GM21367 (cell line): ENCODE results near the gene ELFN1.

Source experiments
- ATAC-seq: cut with Tn5 transposase; IDR thresholded peaks from one replicate; pipeline ENCODE4 v1.9.1; 2021; ENCODE audit not compliant: unreplicated experiment

Gene ELFN1

DNA sequence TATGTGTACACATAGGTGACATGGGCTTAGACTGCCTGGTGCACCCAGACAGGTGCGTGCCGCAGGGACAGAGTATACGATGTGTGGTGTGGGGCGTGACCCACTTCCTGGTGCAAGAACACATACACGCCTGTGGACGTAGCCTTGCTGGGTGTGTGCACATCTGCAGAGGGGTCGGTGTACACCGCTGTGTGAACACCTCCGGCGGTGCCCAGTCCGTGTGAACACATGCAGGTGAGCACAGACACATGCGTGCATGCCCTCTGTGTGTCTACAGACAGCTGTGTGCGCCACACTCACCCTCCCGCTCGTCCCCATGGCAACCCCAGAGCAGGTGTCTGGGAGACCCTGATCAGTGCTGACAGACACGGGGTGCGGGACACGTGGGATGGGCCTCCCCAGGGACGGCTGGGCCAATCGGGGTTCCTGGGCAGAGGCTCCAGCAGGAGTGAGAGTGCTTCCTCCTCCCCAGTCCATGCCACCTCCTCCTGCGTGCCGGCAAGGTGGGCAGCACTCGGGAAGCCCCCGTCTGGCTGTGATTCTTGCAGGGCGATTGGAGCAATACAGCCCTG is 23.4 kb downstream of the ELFN1 start:
- no peak for ATAC-seq

DNA sequence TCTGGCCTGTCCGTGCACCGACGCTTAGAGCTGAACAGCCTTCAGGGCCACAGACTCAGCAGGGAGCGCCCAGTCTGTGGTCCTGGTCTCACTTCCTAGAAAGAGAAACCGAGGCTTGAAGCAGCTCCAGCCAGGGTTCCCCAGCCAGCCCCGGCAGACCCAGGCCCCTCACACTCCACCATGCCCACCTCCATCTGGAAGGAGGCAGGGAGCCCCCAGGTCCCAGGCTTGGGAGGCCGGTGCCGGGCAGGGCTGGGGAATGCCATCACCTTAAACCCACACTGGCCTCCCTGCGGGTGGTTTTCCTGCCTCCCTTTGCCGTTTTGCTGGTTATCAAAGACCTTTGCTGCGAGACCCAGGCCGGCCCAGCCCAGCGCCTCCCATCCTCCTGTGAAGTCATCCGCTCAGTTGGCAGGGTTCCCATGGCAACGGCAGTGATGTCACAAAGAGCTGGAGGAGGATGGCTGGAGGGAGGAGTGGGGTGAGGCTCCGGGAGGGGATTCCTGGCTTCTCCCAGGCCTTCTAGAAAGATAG is 24.0 kb downstream of the ELFN1 start:
- ATAC-seq, result no peak

DNA sequence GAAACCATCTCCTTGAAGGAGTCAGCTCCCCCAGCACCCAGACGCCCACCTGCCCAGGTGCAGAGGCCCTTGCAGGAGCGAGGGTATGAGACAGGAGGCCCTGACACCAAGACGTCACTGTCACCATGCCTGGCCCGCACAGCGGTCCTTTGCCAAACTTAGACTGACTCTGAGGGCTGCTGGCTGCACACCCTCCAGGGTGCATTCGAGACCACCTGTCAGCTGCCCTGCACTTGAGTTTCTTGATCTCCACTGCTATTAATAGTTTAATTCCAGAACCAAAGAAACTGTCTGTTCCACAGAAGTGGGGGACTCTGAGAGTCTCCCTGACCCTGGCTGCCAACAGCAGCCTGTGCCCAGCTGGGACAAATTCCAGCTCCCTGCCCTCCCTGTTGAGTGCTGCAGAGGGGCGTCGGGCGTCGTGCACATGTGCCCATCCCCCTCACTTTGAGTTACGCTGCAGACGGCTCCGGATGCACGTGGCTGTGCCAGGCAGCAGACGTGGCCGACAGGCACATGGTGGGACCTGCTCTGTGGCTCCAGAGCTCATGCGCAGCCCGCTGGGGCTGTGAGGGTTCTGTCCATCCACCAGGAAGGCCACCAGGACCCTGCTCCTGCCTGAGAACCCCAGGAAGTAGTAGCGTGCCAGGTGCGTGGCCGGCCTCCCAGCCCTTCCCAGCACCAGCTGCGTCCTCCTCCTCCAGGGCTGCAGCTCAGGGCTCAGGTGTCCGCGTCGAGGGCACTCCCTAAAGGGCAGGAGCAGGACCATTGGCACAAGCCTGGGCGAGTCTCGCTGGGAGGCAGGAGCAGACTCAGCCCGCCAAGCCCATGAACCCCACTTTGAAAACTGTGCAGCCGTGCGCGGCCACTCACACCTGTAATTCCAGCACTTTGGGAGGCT is 24.8 kb downstream of the ELFN1 start:
- ATAC-seq, result no peak

DNA sequence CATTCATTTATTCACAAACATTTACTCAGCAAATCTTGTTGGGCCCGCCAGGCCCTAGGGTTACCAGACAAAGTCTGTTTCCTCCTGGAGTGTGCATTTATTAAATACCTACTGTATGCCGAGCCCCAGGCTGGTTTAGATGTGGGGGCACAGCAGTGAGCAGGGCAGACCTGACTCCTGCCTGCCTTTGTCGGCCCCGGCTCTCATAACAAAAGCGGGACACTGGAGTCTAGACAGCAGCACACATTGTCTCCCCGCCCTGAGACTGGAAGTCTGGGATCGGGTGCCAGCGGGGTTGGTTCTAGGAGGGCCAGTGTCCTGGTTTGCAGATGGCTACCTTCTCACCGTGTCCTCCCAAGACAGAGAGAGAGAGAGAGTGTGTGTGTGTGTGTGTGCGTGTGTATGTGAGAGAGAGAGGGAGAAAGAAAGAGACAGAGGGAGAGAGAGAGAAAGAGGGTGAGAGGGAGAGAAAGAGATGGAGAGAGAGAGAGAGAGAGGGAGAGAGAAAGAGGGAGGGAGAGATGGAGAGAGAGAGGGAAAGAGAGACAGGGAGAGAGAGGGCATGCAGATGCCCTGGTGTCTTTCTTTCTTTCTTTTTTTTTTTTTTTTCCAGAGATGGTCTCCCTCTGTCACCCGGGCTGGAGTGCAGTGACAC is 25.9 kb downstream of the ELFN1 start:
- ATAC-seq, result no peak

DNA sequence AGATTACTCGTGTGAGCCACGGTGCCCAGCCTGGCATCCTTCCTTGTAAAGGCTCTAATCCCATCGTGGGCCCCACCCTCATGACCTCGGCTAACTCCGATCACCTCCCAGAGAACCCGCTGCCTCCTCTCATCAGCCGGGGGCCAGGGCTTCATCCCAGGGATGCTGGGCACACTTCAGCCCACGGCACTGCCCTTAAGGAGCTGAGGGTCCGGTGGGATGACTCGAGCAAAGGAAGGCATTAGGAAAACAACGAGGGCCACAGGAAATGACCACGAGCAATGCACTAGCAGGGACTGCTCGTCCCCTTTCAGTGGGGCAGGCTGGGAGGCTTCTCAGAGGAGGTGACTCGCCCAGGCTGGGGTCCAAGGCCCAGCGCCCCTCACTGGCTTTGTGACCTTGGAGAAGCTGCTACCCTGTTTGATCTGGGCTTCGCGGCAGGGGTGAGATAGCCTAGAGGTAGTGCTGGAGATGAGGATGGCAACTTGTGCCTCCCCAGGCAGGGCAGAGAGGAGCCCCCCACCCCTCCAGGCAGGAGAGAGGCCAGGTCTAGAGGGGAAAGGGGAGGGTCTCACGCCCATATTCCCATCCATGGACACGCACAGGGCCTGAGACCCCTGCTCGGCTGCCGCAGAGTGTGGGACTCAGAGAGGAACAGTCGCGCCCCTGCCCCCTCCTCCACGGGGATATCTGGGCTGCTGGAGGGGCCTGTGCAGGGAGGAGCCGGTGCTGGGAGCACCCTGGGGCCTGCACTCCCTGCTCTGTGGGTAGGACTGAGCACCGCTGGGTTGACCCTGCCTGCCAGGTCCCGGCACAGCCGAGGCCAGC is 26.8 kb downstream of the ELFN1 start:
- no peak for ATAC-seq

DNA sequence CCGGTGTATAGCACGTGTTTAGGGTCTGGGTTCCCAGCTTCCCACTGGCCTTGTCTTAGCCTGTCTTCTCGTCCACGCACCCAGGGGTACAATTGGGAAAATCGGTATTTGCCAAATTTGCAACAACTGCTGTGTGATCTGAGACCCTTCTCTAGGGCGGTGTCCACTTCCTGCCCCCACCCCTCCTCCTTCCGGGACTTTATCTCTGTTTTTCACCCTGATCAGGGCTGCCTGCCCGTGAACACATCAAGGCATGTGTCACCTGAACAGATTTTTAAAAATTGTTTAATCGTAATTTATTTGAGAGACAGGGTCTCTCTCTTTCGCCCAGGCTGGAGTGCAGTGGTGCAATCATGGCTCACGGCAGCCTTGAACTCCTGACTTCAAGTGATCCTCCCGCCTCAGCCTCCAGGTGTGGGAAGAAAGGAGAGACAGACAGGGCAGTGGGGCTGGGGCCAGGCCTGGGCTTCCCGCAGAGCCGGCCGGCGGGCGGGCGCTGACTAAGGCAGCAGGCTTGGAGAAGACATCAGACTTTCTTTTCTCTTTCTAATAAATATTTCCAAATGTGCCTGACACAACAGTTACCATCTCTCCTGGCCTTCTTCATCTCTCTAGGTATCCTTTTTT is 27.5 kb downstream of the ELFN1 start:
- ATAC-seq, result no peak

DNA sequence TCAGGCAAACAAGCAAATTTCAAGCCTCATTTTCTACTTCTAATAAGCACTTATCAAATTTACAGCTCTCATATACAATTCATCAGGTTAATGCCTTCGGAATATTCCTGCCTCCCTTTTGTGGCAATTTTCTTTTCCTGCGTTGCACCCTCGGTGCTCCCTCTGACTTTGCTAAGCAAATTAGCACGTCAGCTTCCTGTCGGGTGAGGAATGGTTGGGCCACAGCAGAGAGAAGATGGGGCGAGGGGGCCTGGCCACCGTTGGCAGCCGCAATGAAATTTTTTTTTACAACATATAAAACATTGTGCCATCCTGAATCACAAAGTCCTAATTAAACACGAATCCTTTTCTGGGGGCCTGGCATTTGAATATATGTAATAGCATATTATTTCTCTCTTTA is 28.1 kb downstream of the ELFN1 start:
- ATAC-seq, result no peak

DNA sequence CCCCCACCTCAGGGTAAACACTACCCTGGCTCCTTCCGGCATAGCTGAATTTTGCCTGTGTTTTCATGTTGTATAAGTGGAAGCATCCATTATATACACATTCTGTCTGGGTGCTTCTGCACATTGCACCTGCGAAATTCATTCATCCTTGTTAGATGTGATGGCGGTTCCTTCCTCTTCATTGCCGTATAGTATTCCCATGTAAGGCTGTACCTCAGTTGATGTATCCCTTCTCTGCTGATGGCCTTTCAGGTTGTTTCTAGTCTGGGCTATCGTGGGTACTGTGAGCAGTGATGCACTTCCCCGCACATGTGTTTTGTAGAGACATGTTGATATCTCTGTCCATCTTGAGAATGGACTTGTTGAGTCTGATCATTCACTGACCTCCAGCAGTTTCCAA is 28.9 kb downstream of the ELFN1 start:
- no peak for ATAC-seq

DNA sequence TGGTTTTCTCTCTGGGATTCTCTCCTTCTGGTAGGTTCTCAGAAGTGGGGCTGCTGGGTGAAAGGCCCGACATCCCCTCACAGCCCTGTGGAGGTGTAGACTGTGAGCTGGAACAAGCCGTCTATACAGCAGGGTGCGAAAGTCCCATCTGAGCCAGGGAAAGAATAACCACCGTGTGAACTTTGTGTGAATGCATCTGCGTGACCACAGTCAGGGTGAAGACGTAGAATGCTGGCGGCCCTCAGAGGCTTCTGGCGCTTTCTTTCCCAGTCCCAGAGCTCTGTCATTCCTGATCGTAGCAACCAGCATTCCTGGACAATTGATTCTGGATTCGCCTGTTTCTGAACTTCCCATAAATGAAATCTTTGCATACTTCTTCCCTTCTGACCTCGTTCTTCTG is 30.0 kb downstream of the ELFN1 start:
- no peak for ATAC-seq

DNA sequence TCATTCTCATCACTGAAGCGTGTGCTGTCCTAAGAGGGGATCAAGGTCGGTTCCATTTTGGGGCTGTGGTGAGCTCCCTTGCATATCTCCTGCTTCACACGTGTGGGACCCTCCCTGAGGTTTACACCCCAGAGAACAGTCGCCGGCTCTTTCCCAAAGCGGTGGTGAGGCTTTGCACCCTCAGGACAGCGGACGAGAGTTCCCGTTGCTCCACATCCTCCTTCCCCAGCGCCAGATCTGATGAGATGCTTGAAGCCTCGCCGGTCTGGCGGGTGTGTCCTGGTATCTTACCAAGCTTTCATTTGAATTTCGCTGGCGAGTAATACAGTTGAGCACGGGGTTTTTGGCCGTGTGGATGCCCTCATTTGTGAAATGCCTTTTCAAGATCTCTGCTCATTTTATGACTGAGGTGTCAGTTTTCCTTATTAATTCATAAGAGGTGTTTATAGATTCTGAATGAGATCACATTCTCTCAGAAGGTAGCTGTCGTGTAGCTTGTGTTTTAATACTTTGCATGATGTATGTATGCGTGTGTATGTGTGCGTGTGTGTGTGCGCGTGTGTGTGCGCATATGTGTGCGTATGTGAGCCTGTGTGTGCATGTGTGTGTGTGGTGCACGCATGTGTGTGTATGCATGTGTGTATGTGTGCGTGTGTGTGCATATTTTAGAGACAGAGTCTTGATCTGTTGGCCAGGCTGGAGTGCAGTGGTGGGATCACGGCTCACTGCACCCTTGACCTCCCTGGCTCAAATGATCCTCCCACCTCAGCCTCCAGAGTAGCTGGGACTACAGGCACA is 30.7 kb downstream of the ELFN1 start:
- ATAC-seq, result no peak

DNA sequence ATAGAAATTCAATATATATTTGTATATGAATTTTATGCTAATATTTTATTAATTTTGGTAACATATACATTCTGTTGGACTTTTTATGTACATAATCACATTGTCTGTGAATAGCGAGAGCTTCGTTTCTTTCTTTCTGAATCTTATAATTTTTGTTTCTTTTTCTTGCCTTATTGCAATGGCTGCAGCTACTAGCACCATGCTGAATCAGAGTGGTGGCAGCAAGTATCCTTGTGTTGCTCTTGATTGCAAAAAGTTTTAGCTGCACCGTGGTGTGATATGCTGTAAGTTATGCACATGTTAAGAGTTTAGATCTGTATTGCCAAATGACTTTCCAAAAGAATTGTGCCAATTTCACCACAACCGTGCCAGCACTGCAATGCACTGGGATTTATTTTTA is 32.6 kb downstream of the ELFN1 start:
- ATAC-seq, result no peak

DNA sequence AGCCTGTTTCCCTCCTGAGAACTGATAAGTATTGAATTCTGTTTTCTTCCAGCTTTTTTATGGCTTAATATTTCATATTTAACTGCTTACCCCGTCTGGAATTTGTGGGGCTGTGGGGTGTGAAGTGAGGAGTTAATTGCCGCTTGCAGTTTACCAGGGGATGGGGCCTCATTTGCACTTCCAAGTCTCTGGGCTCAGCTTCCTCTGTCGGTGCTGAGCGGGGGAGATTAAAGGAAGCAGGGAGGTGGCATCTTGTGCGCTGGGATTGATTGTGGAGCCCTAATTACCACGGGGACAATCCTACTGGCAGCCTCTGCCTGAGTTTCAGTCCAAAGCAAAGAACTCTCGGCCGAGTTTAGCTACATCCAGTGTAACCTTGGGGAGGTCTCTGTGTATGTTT is 33.4 kb downstream of the ELFN1 start:
- ATAC-seq, result no peak

DNA sequence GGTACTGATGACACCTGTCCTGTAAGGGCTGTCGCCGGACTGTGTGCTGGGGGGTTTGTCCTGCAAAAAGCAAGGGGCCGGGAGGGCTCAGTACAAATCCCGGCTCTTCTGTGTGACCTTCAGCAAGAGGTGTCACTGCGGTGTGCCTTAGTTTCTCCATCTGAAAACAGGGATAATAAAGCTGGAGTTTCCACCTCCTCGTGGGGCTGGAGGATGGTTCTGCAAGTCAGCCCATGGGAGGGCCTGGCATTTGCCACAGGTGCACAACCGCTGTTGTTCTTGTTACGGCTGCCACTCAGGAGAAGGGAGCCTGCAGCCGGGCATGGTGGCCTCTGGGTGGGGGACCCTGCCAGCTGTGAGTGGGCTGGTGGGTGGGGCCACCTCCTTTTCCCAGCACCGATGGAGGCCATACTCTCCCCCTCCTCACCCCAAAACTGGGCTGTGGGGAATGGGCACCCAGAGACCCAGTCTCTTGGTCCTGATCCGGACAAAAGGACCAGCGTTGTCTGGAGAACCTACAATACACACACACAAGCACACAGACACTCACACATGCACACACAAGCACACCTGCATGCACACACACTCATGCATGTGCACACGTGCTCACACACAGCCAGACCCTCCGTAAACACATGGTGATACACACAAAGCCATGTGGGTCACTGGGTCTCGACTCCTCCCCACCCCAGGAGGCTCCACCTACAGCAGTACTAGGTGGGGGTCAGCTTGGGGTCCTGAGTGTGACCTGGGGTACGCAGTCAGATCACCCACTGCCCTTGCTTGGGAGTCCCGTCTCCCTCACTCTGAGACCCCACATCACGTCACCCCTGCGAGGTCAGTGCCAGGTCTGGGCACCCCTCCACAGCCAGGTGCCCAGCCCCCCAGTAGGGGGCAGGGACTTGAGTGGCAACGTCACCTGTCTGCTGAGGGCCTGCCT is 34.1 kb downstream of the ELFN1 start:
- no peak for ATAC-seq

DNA sequence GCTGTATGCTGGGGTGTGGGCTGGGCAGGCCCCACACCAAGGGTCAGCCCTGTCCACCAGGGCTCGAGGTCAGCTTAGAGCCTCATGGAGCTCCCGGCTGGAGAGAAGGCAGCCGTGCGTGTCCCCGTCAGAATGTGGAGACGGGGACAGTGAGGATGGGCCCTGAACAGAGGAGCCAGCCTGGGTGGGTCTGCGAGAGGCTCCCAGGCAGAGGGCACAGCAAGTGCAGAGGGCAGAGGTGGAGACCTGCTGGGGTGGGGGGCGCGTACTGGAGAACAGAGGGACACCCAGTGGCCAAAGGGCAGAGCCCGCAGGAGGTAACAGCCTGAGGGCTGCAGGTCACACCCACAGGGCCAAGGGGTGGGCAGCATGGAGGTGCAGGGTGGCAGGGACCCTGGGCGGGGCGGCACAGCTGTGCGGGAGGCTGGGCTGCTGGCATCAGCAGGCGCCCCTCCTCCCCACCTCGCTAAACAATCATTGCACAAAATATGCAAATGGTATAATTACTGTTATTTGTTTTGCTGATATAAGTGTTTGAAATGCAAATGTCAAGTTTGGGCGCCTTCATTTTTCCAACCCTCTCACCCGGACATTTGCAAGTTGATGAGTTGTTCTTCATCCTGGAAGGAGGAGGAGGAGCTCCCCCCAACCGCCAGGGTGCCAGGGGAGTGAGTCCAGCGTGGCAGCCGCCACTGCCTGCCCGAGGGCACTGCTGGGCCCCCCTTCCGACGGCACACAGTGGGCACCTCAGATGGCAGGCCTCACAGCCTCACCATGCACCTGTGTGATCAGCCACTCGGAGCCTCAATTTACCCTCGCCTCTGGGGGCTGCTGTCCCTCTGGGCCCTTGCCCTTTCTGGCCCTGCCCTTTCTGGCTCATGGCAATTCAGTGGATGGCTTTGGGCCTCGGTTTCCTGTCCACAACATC is 35.0 kb downstream of the ELFN1 start:
- no peak for ATAC-seq

DNA sequence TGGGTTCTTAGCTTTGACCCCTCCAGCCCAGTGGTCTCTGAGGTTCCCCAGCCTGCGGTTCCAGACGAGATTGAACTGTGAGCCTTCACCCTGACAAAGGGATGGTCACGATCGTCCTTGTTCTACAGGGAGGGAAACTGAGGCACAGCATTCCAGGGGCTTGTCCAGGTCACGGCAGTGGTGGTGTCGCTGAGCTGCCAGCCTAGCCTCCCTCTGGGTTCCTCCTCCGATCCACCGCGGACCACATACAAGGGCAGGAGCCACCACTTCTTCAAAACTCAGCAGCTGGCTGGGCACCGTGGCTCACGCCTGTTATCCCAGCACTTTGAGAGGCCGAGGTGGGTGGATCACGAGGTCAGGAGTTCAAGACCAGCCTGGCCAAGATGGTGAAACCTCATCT is 35.8 kb downstream of the ELFN1 start:
- no peak for ATAC-seq

DNA sequence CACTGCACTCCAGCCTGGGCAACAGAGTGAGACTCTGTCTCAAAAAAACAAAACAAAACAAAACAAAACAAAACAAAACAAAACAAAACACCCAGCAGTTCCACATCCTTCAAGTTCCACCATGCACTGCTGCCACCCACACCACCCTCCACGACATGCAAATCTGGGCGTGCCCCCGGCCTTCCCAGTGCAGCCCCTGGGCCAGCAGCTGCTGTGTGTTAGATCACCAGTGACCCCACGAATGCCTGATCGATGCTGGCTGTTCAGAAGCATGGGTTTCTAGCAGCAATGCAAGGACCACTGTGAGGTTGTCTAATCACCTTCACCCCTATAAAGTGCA is 36.3 kb downstream of the ELFN1 start:
- no peak for ATAC-seq

DNA sequence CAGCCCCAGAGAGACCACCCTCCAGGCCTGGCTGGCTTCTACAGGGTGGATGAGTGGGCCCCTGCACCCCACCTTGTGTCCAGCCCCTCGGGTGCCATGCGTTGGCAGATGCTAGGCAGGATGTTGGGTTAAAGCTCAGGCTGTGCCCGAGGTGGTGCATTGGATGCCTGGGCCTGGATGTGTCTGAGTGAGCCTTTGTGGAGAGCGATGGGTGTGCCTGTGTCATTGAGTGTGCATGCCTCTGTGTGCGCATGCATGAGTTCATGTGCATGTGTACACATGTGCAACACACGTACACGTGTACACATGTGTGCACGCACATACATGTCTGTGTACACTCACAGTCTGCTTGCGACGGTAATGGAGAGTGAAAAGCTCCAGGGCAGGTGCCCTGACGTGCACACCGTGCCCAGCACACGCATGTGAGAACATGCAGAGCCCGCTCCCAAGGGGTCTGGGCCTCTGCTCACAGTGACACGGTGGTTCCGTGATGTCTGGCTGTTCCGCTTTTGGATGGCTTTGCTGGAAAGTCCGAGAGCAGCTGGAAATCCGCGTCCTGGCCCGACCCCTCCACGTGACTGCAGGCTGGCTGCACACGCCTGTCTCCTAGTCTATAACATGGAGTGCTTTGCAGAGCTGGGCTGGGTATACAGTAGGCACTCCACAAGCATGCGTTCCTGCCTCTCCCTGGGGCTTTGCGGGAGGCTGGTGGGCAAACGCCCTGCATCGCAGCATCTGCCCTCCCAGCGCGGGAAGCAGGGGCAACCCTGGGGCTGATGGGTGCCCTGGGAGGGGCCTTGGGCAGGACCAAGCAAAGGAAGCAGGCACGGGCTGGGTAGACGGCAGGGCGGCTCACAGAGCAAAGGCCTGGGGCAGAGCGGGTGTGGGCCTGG is 36.9 kb downstream of the ELFN1 start:
- ATAC-seq, result no peak
